IPS DF 19.7 (cell line): ENCODE results near the gene C9orf57.
A peak's percentile ranks its signal among the peaks of the same experiment; 100 is the strongest.
"Not testable (repeated sequence)": the region's sequence is repeated elsewhere in the genome, so short reads cannot be mapped to it uniquely, and the experiment has no call there.

Source experiments
- DNase-seq: peaks from one replicate; pipeline ENCODE4 v3.0.0-alpha.2; 2013; ENCODE audit warnings: low read depth, low spot score

Gene C9orf57

GRCh38 chr9:72060513-72060912, at the start of gene C9orf57:
TSS of gene C9orf57 (minus strand) at chr9:72060613. CDS start at chr9:72059331, 1,282 bp downstream.
- no peak for DNase-seq

GRCh38 chr9:72102520-72102919, 42.1 kb upstream of the C9orf57 start:
- no peak for DNase-seq

GRCh38 chr9:72095520-72095919, 35.1 kb upstream of the C9orf57 start:
- DNase-seq = not testable (repeated sequence)

GRCh38 chr9:72092820-72093219, 32.4 kb upstream of the C9orf57 start:
- DNase-seq = no peak

- DNase-seq = no peak
Measured at GRCh38 chr9:72089451-72090130, 29.2 kb upstream of the C9orf57 start.

GRCh38 chr9:72082536-72082935, 22.1 kb upstream of the C9orf57 start:
- DNase-seq = no peak

- DNase-seq = not testable (repeated sequence)
Measured at GRCh38 chr9:72074666-72075065, 14.3 kb upstream of the C9orf57 start.

- DNase-seq = no peak
Measured at GRCh38 chr9:72065076-72065475, 4.7 kb upstream of the C9orf57 start.

- no peak for DNase-seq
Measured at GRCh38 chr9:72052122-72052521, 8.3 kb downstream of the C9orf57 start.

GRCh38 chr9:72048850-72049249, 11.6 kb downstream of the C9orf57 start:
- no peak for DNase-seq

- no peak for DNase-seq
Measured at GRCh38 chr9:72046630-72047456, 13.6 kb downstream of the C9orf57 start.

- DNase-seq = no peak
Measured at GRCh38 chr9:72044095-72044494, 16.3 kb downstream of the C9orf57 start.

- no peak for DNase-seq
Measured at GRCh38 chr9:72043576-72043975, 16.8 kb downstream of the C9orf57 start.

GRCh38 chr9:72042928-72043327, 17.5 kb downstream of the C9orf57 start:
- no peak for DNase-seq

- no peak for DNase-seq
Measured at GRCh38 chr9:72041775-72042194, 18.6 kb downstream of the C9orf57 start.

GRCh38 chr9:72041369-72041768, 19.0 kb downstream of the C9orf57 start:
- no peak for DNase-seq

GRCh38 chr9:72039532-72039931, 20.9 kb downstream of the C9orf57 start:
- DNase-seq = no peak

- DNase-seq = peak; percentile 60
Measured at GRCh38 chr9:72038890-72039410, 21.5 kb downstream of the C9orf57 start.

GRCh38 chr9:72038408-72038807, 22.0 kb downstream of the C9orf57 start:
- DNase-seq = no peak

- DNase-seq = no peak
Measured at GRCh38 chr9:72037571-72037970, 22.8 kb downstream of the C9orf57 start.

GRCh38 chr9:72030767-72031166, 29.6 kb downstream of the C9orf57 start:
- DNase-seq = no peak

GRCh38 chr9:72029986-72030385, 30.4 kb downstream of the C9orf57 start:
- DNase-seq = no peak

GRCh38 chr9:72025906-72026305, 34.5 kb downstream of the C9orf57 start:
- no peak for DNase-seq
